Head of caudate nucleus (tissue), 42 donors: ENCODE results near the gene ZSWIM8.
"Not testable (repeated sequence)": the region's sequence is repeated elsewhere in the genome, so short reads cannot be mapped to it uniquely, and the experiment has no call there.

ENCODE experiments used
- DNase-seq, 42 donors: peaks; one replicate each; pipeline versions ENCODE4 v3.0.0 to v3.0.0-alpha.2; 2020 to 2021; ENCODE audit warnings: mixed read lengths in 7 of 42
- intact Hi-C: fragments of 100-400 bp; cut with DNase I; formaldehyde crosslinking; loops from one replicate; pipeline ENCODE4 v1.15.0; 2022

ZSWIM8 gene

GRCh38 chr10:73824146-73824725, 38.8 kb downstream of the ZSWIM8 start:
- no peak for DNase-seq
- intact Hi-C loops: no loop called here

- intact Hi-C loops: no loop called here
- DNase-seq: no peak
These were observed 42.1 kb downstream of the ZSWIM8 start for GRCh38 chr10:73827346-73828089.

GRCh38 chr10:73828161-73828560, 42.8 kb downstream of the ZSWIM8 start:
- intact Hi-C loops: no loop called here
- DNase-seq: no peak

GRCh38 chr10:73829090-73829489, 43.7 kb downstream of the ZSWIM8 start:
- DNase-seq, intact Hi-C loops: not testable (repeated sequence)

GRCh38 chr10:73836427-73836980, 51.1 kb downstream of the ZSWIM8 start:
- intact Hi-C loops: no loop called here
- DNase-seq: no peak

GRCh38 chr10:73837072-73837471, 51.7 kb downstream of the ZSWIM8 start:
- no peak for DNase-seq
- intact Hi-C loops: no loop called here

GRCh38 chr10:73838008-73838567, 52.7 kb downstream of the ZSWIM8 start:
- intact Hi-C loops: no loop called here
- DNase-seq: no peak

- DNase-seq: no peak
These were observed 53.4 kb downstream of the ZSWIM8 start for GRCh38 chr10:73838827-73839226.

GRCh38 chr10:73839276-73839966, 54.0 kb downstream of the ZSWIM8 start:
- intact Hi-C loops: no loop called here
- DNase-seq: no peak

More at GRCh38 chr10:73838827-73839226, 53.4 kb downstream of the ZSWIM8 start:
- intact Hi-C loops: no loop called here

GRCh38 chr10:73840056-73840402, 54.6 kb downstream of the ZSWIM8 start:
- intact Hi-C loops: no loop called here
- DNase-seq: no peak

- DNase-seq: no peak
These were observed 55.1 kb downstream of the ZSWIM8 start for GRCh38 chr10:73840403-73841060.

GRCh38 chr10:73841061-73841421, 55.6 kb downstream of the ZSWIM8 start:
- no peak for DNase-seq
- intact Hi-C loops: no loop called here

More at GRCh38 chr10:73840403-73841060, 55.1 kb downstream of the ZSWIM8 start:
- intact Hi-C loops: no loop called here

- DNase-seq: no peak
- intact Hi-C loops: no loop called here
These were observed 56.3 kb downstream of the ZSWIM8 start for GRCh38 chr10:73841526-73842285.

GRCh38 chr10:73842349-73842748, 56.9 kb downstream of the ZSWIM8 start:
- intact Hi-C loops: no loop called here

GRCh38 chr10:73843261-73843660, 57.9 kb downstream of the ZSWIM8 start:
- no peak for DNase-seq
- intact Hi-C loops: no loop called here

More at GRCh38 chr10:73842349-73842748, 56.9 kb downstream of the ZSWIM8 start:
- DNase-seq: no peak

- DNase-seq: no peak
- intact Hi-C loops: no loop called here
These were observed 61.6 kb downstream of the ZSWIM8 start for GRCh38 chr10:73847031-73847430.

GRCh38 chr10:73848821-73849489, 63.5 kb downstream of the ZSWIM8 start:
- intact Hi-C loops: loop anchor here (1.0 kb wide), 1 partner anchor 30 kb away; no protein-coding TSS in a partner anchor

GRCh38 chr10:73850211-73850610, 64.8 kb downstream of the ZSWIM8 start:
- intact Hi-C loops: no loop called here
- DNase-seq: no peak

More at GRCh38 chr10:73848821-73849489, 63.5 kb downstream of the ZSWIM8 start:
- DNase-seq: peak; percentile 50 to 94 (median 86)
